Aorta (tissue), 5 donors: ENCODE data around the gene PLCB2. TPM values are rescaled to one million over a fixed set of nuclear protein-coding genes. Genes with fewer than 3 reads are reported as not detected.

ENCODE experiments used
- ATAC-seq: fragments of 200-7000 bp; cut with Tn5 transposase; one replicate; pipeline ENCODE4 v1.9.1; 2022; ENCODE audit warnings: moderate library complexity; ENCODE audit not compliant: low FRiP score
- DNase-seq, 2 donors: peaks; one replicate each; pipeline ENCODE4 v3.0.0-alpha.2; 2020
- H3K27ac ChIP-seq, 2 donors: one replicate each; pipeline ENCODE4 v1.5.1; 2013; ENCODE audit warnings: low read length in 2 of 2, mild to moderate bottlenecking in 2 of 2, moderate library complexity in 2 of 2, control low read depth in 1 of 2, inconsistent platforms in 1 of 2, low read depth in 1 of 2
- H3K27me3 ChIP-seq, 2 donors: one replicate each; pipeline ENCODE4 v1.6.1; 2013; ENCODE audit warnings: control low read depth in 1 of 2, low read length in 1 of 2, mild to moderate bottlenecking in 1 of 2, moderate library complexity in 1 of 2; ENCODE audit not compliant: insufficient read depth in 2 of 2, control insufficient read depth in 1 of 2
- H3K36me3 ChIP-seq, 2 donors: one replicate each; pipeline ENCODE4 v1.6.1; 2013; ENCODE audit warnings: control low read depth in 1 of 2, low read length in 1 of 2, mild to moderate bottlenecking in 1 of 2; ENCODE audit not compliant: insufficient read depth in 2 of 2, control insufficient read depth in 1 of 2
- H3K4me1 ChIP-seq, 2 donors: one replicate each; pipeline ENCODE4 v1.6.1; 2013; ENCODE audit warnings: low read length in 2 of 2, control low read depth in 1 of 2, mild to moderate bottlenecking in 1 of 2, moderate library complexity in 1 of 2; ENCODE audit not compliant: insufficient read depth in 2 of 2, control insufficient read depth in 1 of 2
- H3K4me3 ChIP-seq, 2 donors: one replicate each; pipeline ENCODE4 v1.5.1; 2013; ENCODE audit warnings: low read length in 2 of 2, control low read depth in 1 of 2, mild to moderate bottlenecking in 1 of 2
- H3K9me3 ChIP-seq: one replicate; pipeline ENCODE4 v1.6.1; 2013; ENCODE audit warnings: mild to moderate bottlenecking, low read length; ENCODE audit not compliant: control insufficient read depth
- WGBS, 2 donors: extraction: QIAGEN DNeasy Blood & Tissue Kit; methylation state at CpG; one replicate each; pipeline ENCODE4 v1.1.7; 2013; 5-methylcytosine and 5-hydroxymethylcytosine counted together
- intact Hi-C, 2 donors: fragments of 100-400 bp; cut with DNase I; formaldehyde crosslinking; loops; one replicate each; pipeline versions ENCODE4 v1.14.2 to v1.15.0; 2022
- polyA plus RNA-seq, 2 donors: library from polyadenylated mRNA; stranded (reverse); fragments of 200-250 nt; gene quantifications; one replicate each; pipeline ENCODE4 v1.2.3, GENCODE V29; 2013
- total RNA-seq, 2 donors: library from RNA; stranded (reverse); fragmentation: NEBNext Ultra II Directional; extraction: Animal tissue kit (Norgen Biotek cat#: 25700); gene quantifications; one replicate each; pipeline ENCODE4 v1.2.1, GENCODE V29; 2021
- donor health status: healthy with polysubstance abuse.
- donor health status: Bipolar disorder and iron deficiency.
- donor health status: DM: no; HTN: no; CAD: no.
- donor health status: DM: no; HTN: no; CAD: no.
- donor health status: DM: yes; HTN: yes; CAD: no.

PLCB2 gene
- total and polyA plus RNA-seq, 4 donors = 5.8 to 55.8 (median 15.4) TPM

- Histone ChIP-seq H3K4me1 (peaks cover 5% of the 10 kb centered on the region in 2 donors), H3K27ac (peak overlapping the region in 1 of 2 donors; percentile 22), H3K4me3 (no peak overlapping the region), H3K9me3 (no peaks in the 10 kb centered on the region), H3K36me3 (no peaks in the 10 kb centered on the region), H3K27me3 (no peaks in the 10 kb centered on the region)
- intact Hi-C loops = no loop called here
- ATAC-seq = no peak
- DNase-seq = peak; percentile 23 to 31
- 95 to 97% methylated on average over 7 of the region's 7 CpGs for WGBS, 2 donors
These were observed 23.3 kb upstream of the PLCB2 start for GRCh38 chr15:40331026-40331425.

- peak in 1 of 2 donors; percentile 75 for DNase-seq
- Histone ChIP-seq H3K4me1 (peaks cover 5% of the 10 kb centered on the region in 2 donors), H3K27ac (peak overlapping the region in 1 of 2 donors; percentile 75), H3K9me3 (no peaks in the 10 kb centered on the region), H3K36me3 (no peaks in the 10 kb centered on the region), H3K27me3 (no peaks in the 10 kb centered on the region), H3K4me3 (no peak overlapping the region)
- WGBS, 2 donors = 18 to 19% methylated on average over 5 of the region's 5 CpGs
- intact Hi-C loops = no loop called here
- peak; percentile 42 for ATAC-seq
These were observed 22.7 kb upstream of the PLCB2 start for GRCh38 chr15:40330368-40330836.

GRCh38 chr15:40329804-40330203, 22.1 kb upstream of the PLCB2 start:
- no peaks in the 10 kb centered on the region for H3K9me3 ChIP-seq
- no peaks in the 10 kb centered on the region for H3K27me3 ChIP-seq
- intact Hi-C loops = no loop called here
- WGBS, 2 donors = 73 to 77% methylated on average over 7 of the region's 7 CpGs
- peak overlapping the region; percentile 30 to 75 for H3K27ac ChIP-seq
- peaks cover 5% of the 10 kb centered on the region in 2 donors for H3K4me1 ChIP-seq
- H3K4me3 ChIP-seq = no peak overlapping the region
- H3K36me3 ChIP-seq = no peaks in the 10 kb centered on the region
- DNase-seq (peak in 1 of 2 donors; percentile 7), ATAC-seq (no peak)

GRCh38 chr15:40328751-40329150, 21.0 kb upstream of the PLCB2 start:
- 20 to 27% methylated on average over 5 of the region's 5 CpGs for WGBS, 2 donors
- ATAC-seq (no peak), DNase-seq (no peak)
- H3K27ac ChIP-seq = peak overlapping the region; percentile 52 to 80
- H3K27me3 ChIP-seq = no peaks in the 10 kb centered on the region
- H3K4me1 ChIP-seq = peaks cover 5% of the 10 kb centered on the region in 2 donors
- no peak overlapping the region for H3K4me3 ChIP-seq
- no peaks in the 10 kb centered on the region for H3K9me3 ChIP-seq
- intact Hi-C loops = no loop called here
- no peaks in the 10 kb centered on the region for H3K36me3 ChIP-seq

- intact Hi-C loops = no loop called here
- H3K27me3 ChIP-seq = no peaks in the 10 kb centered on the region
- WGBS, 2 donors = 2 to 7% methylated on average over 3 of the region's 3 CpGs
- H3K36me3 ChIP-seq = no peaks in the 10 kb centered on the region
- no peak for ATAC-seq
- H3K4me3 ChIP-seq = peak overlapping the region in 1 of 2 donors; percentile 21
- H3K27ac ChIP-seq = peak overlapping the region; percentile 52 to 80
- H3K9me3 ChIP-seq = no peaks in the 10 kb centered on the region
- H3K4me1 ChIP-seq = peaks cover 5% of the 10 kb centered on the region in 2 donors
- peak in 1 of 2 donors; percentile 26 for DNase-seq
These were observed 20.4 kb upstream of the PLCB2 start for GRCh38 chr15:40328176-40328575.

- Histone ChIP-seq H3K27ac (peak overlapping the region; percentile 15 to 52), H3K4me3 (peak overlapping the region in 1 of 2 donors; percentile 21), H3K27me3 (no peaks in the 10 kb centered on the region), H3K4me1 (peaks cover 5% of the 10 kb centered on the region in 2 donors), H3K9me3 (no peaks in the 10 kb centered on the region), H3K36me3 (no peaks in the 10 kb centered on the region)
- DNase-seq (no peak), ATAC-seq (no peak)
- intact Hi-C loops = no loop called here
- 7 to 8% methylated on average over 6 of the region's 6 CpGs for WGBS, 2 donors
These were observed 19.7 kb upstream of the PLCB2 start for GRCh38 chr15:40327457-40327856.

- Histone ChIP-seq H3K27ac (no peak overlapping the region), H3K9me3 (no peaks in the 10 kb centered on the region), H3K36me3 (no peaks in the 10 kb centered on the region), H3K27me3 (no peaks in the 10 kb centered on the region), H3K4me3 (peak overlapping the region; percentile 96 to 97), H3K4me1 (peaks cover 5% of the 10 kb centered on the region in 2 donors)
- ATAC-seq = no peak
- intact Hi-C loops = no loop called here
- DNase-seq = no peak
- 47% methylated on average over 2 of the region's 2 CpGs for WGBS, 2 donors
These were observed 18.0 kb upstream of the PLCB2 start for GRCh38 chr15:40325700-40326099.

- Histone ChIP-seq H3K27me3 (no peaks in the 10 kb centered on the region), H3K36me3 (no peaks in the 10 kb centered on the region), H3K4me1 (peaks cover 5% of the 10 kb centered on the region in 2 donors), H3K9me3 (no peaks in the 10 kb centered on the region), H3K27ac (peak overlapping the region; percentile 70 to 95), H3K4me3 (peak overlapping the region; percentile 96 to 97)
- WGBS, 2 donors = 16 to 28% methylated on average over 2 of the region's 2 CpGs
- no peak for DNase-seq
- ATAC-seq = no peak
- intact Hi-C loops = no loop called here
These were observed 17.5 kb upstream of the PLCB2 start for GRCh38 chr15:40325188-40325587.
